GM21528 (cell line): ENCODE data around the gene CHCHD6.

Source experiments
- ATAC-seq: cut with Tn5 transposase; IDR thresholded peaks from one replicate; pipeline ENCODE4 v1.9.1; 2021; ENCODE audit warnings: mild to moderate bottlenecking, moderate library complexity; ENCODE audit not compliant: unreplicated experiment, low FRiP score

The CHCHD6 gene

GRCh38 chr3:126887686-126888085 lies 183.6 kb downstream of the CHCHD6 start:
- ATAC-seq, result no peak

- no peak for ATAC-seq
These were observed 184.2 kb downstream of the CHCHD6 start for GRCh38 chr3:126888186-126888760.

GRCh38 chr3:126889276-126890201 lies 185.5 kb downstream of the CHCHD6 start:
- ATAC-seq, result no peak

- ATAC-seq, result no peak
These were observed 187.1 kb downstream of the CHCHD6 start for GRCh38 chr3:126891141-126891540.

- no peak for ATAC-seq
These were observed 187.8 kb downstream of the CHCHD6 start for GRCh38 chr3:126891791-126892190.

- ATAC-seq, result no peak
These were observed 189.6 kb downstream of the CHCHD6 start for GRCh38 chr3:126893651-126894050.

GRCh38 chr3:126894475-126894874 lies 190.4 kb downstream of the CHCHD6 start:
- no peak for ATAC-seq

GRCh38 chr3:126895178-126896066 lies 191.4 kb downstream of the CHCHD6 start:
- ATAC-seq, result no peak

- ATAC-seq, result no peak
These were observed 192.0 kb downstream of the CHCHD6 start for GRCh38 chr3:126896067-126896441.

GRCh38 chr3:126896968-126897367 lies 192.9 kb downstream of the CHCHD6 start:
- ATAC-seq, result no peak

- ATAC-seq, result no peak
These were observed 193.9 kb downstream of the CHCHD6 start for GRCh38 chr3:126897943-126898342.

GRCh38 chr3:126900859-126901540 lies 197.0 kb downstream of the CHCHD6 start:
- ATAC-seq, result no peak

GRCh38 chr3:126901631-126902030 lies 197.6 kb downstream of the CHCHD6 start:
- ATAC-seq, result no peak

- no peak for ATAC-seq
These were observed 199.5 kb downstream of the CHCHD6 start for GRCh38 chr3:126903521-126903920.

GRCh38 chr3:126907557-126907956 lies 203.5 kb downstream of the CHCHD6 start:
- ATAC-seq, result no peak

GRCh38 chr3:126908752-126909275 lies 204.8 kb downstream of the CHCHD6 start:
- ATAC-seq, result no peak

GRCh38 chr3:126910231-126910630 lies 206.2 kb downstream of the CHCHD6 start:
- ATAC-seq, result no peak

- peak; percentile 97 for ATAC-seq
These were observed 207.4 kb downstream of the CHCHD6 start for GRCh38 chr3:126911162-126912026.

GRCh38 chr3:126912027-126912422 lies 208.0 kb downstream of the CHCHD6 start:
- ATAC-seq, result no peak
